ENCODE measurements around the gene DRC3. TPM values are rescaled to one million over a fixed set of nuclear protein-coding genes. Genes with fewer than 3 reads are reported as not detected.

The DRC3 gene
- total RNA-seq, 1 donor from 2014 or later = 0.43 TPM

DNA sequence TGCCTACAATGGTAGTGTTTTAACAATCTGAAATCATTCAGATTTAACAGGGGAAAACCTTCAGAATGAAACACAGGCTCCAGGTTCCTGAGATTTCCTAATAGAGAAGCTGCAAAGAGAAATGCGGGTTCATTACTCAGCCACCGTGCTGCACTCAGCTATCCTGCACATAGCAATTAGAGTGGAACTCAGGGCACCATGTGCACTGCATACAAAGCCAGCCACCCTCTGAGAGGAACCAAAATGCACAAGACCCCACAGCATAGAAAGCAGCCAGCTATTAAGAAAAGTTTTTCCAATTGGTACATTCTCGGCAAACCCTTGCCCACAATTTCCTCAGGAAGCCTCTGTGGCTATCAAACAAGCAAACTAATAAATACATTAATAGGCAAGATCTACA lies 37.9 kb upstream of the DRC3 start:
- Histone ChIP-seq H3K4me2 (ENCODE audit: low read length) (peak overlapping the region; percentile 16), H3K27me3 (ENCODE audit: insufficient read depth, low read length) (no peaks in the 10 kb centered on the region), H3K4me3 (ENCODE audit: insufficient read depth, low read depth, low read length) (no peak overlapping the region), H4K20me1 (ENCODE audit: insufficient read depth, low read length) (peaks cover 21% of the 10 kb centered on the region), H3K9ac (ENCODE audit: low read length) (peak overlapping the region; percentile 6), H2AFZ (ENCODE audit: low read depth, low read length) (no peak overlapping the region), H3K79me2 (ENCODE audit: insufficient read depth, low read length) (peaks cover 60% of the 10 kb centered on the region), H3K9me3 (ENCODE audit: insufficient read depth, low read depth, low read length) (no peaks in the 10 kb centered on the region), H3K36me3 (ENCODE audit: insufficient read depth, low read length) (no peaks in the 10 kb centered on the region), H3K27ac (ENCODE audit: low read depth, low read length) (peak overlapping the region; percentile 0), H3K4me1 (ENCODE audit: insufficient read depth, low read length) (peaks cover 53% of the 10 kb centered on the region)
- TF ChIP-seq EZH2 (IDR thresholded peaks at IDR 0.05; ENCODE audit: insufficient read depth, low read length) = no peak
- no peak for DNase-seq (ENCODE audit: low read depth)
- Mint-ChIP-seq H3K36me3 (ENCODE audit: low read depth, unreplicated experiment) (no peaks in the 10 kb centered on the region), H3K9me3 (ENCODE audit: unreplicated experiment) (no peaks in the 10 kb centered on the region), H3K27ac (ENCODE audit: unreplicated experiment) (peak overlapping the region; percentile 97), H3K27me3 (ENCODE audit: low read depth, unreplicated experiment) (no peaks in the 10 kb centered on the region), H3K4me3 (ENCODE audit: unreplicated experiment) (no peak overlapping the region), H3K4me1 (ENCODE audit: low read depth, unreplicated experiment) (peaks cover 65% of the 10 kb centered on the region)
- FAIRE-seq = no peak

DNA sequence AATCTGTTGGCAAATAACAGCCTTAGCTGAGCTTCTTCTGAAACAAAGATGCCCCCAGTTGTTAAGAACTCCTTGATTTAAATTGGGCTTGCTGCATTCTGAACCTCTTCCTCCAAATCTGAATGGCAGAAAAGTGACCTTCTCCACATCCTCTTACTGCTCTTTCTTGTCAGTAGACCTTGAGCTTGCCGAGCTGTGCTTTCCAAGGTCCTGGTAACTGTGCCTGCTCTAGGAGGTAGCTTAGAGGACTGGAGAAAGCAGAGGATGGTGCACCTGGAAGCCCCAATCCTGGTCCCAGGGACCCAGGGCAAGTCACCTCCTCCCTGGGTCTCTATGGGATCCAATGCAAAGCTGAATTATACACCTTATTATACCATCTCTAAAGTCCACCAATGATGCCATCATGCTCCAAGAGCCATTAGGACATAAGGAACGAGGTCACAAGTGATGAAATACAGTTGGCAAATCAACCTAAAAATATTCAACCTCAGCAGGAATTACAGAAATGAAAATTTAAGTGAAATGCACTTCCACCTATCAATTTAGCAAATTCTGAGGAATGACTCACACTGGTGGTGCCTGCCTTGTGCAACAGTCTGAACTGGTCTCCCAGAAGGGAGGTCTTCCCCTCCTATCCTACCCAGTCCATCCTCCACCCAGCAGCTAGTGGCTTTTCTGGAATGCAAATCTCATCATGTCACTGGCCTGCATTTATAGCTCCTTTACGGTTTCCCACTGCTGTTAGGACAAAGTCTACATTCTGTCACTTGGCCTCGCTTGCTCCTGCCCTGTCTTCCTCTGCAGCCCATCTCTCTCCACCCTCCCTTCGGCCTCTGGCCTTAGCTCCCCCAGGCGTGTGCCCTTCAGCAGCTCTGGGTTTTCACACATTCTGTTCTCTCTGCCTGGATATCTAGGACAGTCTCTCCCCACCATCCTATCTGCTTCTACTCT lies 37.1 kb upstream of the DRC3 start:
- TF ChIP-seq, protein P1, sequence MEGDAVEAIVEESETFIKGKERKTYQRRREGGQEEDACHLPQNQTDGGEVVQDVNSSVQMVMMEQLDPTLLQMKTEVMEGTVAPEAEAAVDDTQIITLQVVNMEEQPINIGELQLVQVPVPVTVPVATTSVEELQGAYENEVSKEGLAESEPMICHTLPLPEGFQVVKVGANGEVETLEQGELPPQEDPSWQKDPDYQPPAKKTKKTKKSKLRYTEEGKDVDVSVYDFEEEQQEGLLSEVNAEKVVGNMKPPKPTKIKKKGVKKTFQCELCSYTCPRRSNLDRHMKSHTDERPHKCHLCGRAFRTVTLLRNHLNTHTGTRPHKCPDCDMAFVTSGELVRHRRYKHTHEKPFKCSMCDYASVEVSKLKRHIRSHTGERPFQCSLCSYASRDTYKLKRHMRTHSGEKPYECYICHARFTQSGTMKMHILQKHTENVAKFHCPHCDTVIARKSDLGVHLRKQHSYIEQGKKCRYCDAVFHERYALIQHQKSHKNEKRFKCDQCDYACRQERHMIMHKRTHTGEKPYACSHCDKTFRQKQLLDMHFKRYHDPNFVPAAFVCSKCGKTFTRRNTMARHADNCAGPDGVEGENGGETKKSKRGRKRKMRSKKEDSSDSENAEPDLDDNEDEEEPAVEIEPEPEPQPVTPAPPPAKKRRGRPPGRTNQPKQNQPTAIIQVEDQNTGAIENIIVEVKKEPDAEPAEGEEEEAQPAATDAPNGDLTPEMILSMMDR (IDR thresholded peaks at IDR 0.05; ENCODE audit: insufficient read depth, low read depth, low read length) = no peak
- TF ChIP-seq EZH2 (IDR thresholded peaks at IDR 0.05; ENCODE audit: insufficient read depth, low read length) = no peak
- Histone ChIP-seq H3K4me1 (ENCODE audit: insufficient read depth, low read length) (peaks cover 54% of the 10 kb centered on the region), H3K4me3 (ENCODE audit: insufficient read depth, low read depth, low read length) (no peak overlapping the region), H2AFZ (ENCODE audit: low read depth, low read length) (no peak overlapping the region), H4K20me1 (ENCODE audit: insufficient read depth, low read length) (peaks cover 21% of the 10 kb centered on the region), H3K4me2 (ENCODE audit: low read length) (peak overlapping the region; percentile 75), H3K27me3 (ENCODE audit: insufficient read depth, low read length) (no peaks in the 10 kb centered on the region), H3K79me2 (ENCODE audit: insufficient read depth, low read length) (peaks cover 56% of the 10 kb centered on the region), H3K27ac (ENCODE audit: low read depth, low read length) (peak overlapping the region; percentile 64), H3K36me3 (ENCODE audit: insufficient read depth, low read length) (no peaks in the 10 kb centered on the region), H3K9me3 (ENCODE audit: insufficient read depth, low read depth, low read length) (no peaks in the 10 kb centered on the region), H3K9ac (ENCODE audit: low read length) (peak overlapping the region; percentile 48)
- H3K27me3 Mint-ChIP-seq (ENCODE audit: low read depth, unreplicated experiment) = no peaks in the 10 kb centered on the region
- DNase-seq (ENCODE audit: low read depth) = peak; percentile 92
- H3K36me3 Mint-ChIP-seq (ENCODE audit: low read depth, unreplicated experiment) = no peaks in the 10 kb centered on the region
- peak overlapping the region; percentile 58 for H3K4me3 Mint-ChIP-seq (ENCODE audit: unreplicated experiment)
- H3K9me3 Mint-ChIP-seq (ENCODE audit: unreplicated experiment) = no peaks in the 10 kb centered on the region
- FAIRE-seq = peak; percentile 66
- peaks cover 65% of the 10 kb centered on the region for H3K4me1 Mint-ChIP-seq (ENCODE audit: low read depth, unreplicated experiment)
- H3K27ac Mint-ChIP-seq (ENCODE audit: unreplicated experiment) = peak overlapping the region; percentile 97

DNA sequence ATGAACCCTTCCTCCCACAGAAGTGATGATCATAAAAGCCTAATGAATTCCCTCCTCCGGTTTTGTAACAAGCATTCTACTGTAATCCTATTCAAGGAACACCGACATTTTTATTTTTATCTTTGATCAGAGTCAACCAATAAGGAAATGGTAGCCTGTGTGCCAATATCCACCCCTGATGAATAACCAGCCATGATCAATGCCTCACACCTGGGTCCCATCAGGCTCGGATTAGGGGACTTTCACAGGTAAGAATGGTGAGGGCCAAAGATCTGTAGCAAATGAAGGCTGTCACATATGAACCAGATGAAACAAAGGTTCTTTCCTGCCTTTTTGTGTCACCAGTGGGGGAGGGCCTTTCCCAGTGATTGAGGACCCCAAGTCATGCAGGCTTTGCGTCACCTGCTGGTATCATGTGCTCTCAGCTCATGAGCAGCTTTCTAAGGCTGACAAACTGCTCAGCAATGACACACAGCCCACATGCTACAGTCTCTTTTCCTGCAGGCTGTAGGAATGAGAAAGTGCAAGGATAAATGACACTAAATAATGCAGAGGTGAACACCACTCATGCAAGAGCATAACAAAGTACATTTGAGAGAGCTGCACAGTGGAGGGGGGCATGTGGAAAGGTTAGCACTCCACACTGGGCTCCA lies 35.3 kb upstream of the DRC3 start:
- H3K4me3 Mint-ChIP-seq (ENCODE audit: unreplicated experiment) = peak overlapping the region; percentile 23

More for the DNA sequence above, 35.3 kb upstream of the DRC3 start:
- H3K4me3 ChIP-seq (ENCODE audit: insufficient read depth, low read depth, low read length) = no peak overlapping the region
- peaks cover 55% of the 10 kb centered on the region for H3K79me2 ChIP-seq (ENCODE audit: insufficient read depth, low read length)
- no peaks in the 10 kb centered on the region for H3K36me3 ChIP-seq (ENCODE audit: insufficient read depth, low read length)
- H3K27ac Mint-ChIP-seq (ENCODE audit: unreplicated experiment) = peak overlapping the region; percentile 77
- no peaks in the 10 kb centered on the region for H3K27me3 ChIP-seq (ENCODE audit: insufficient read depth, low read length)
- H3K4me1 Mint-ChIP-seq (ENCODE audit: low read depth, unreplicated experiment) = peaks cover 82% of the 10 kb centered on the region
- H3K27ac ChIP-seq (ENCODE audit: low read depth, low read length) = peak overlapping the region; percentile 13
- FAIRE-seq (peak; percentile 62), DNase-seq (ENCODE audit: low read depth) (peak; percentile 64)
- no peaks in the 10 kb centered on the region for H3K27me3 Mint-ChIP-seq (ENCODE audit: low read depth, unreplicated experiment)
- no peak overlapping the region for H3K9ac ChIP-seq (ENCODE audit: low read length)
- H4K20me1 ChIP-seq (ENCODE audit: insufficient read depth, low read length) = peaks cover 21% of the 10 kb centered on the region
- H3K4me2 ChIP-seq (ENCODE audit: low read length) = peak overlapping the region; percentile 0
- peaks cover 2% of the 10 kb centered on the region for H3K36me3 Mint-ChIP-seq (ENCODE audit: low read depth, unreplicated experiment)
- no peak for TF ChIP-seq EZH2 (IDR thresholded peaks at IDR 0.05; ENCODE audit: insufficient read depth, low read length)
- TF ChIP-seq, protein P1 (IDR thresholded peaks at IDR 0.05; ENCODE audit: insufficient read depth, low read depth, low read length) = no peak
- no peaks in the 10 kb centered on the region for H3K9me3 Mint-ChIP-seq (ENCODE audit: unreplicated experiment)
- peaks cover 61% of the 10 kb centered on the region for H3K4me1 ChIP-seq (ENCODE audit: insufficient read depth, low read length)
- no peaks in the 10 kb centered on the region for H3K9me3 ChIP-seq (ENCODE audit: insufficient read depth, low read depth, low read length)
- H2AFZ ChIP-seq (ENCODE audit: low read depth, low read length) = no peak overlapping the region
